ENCODE data around the gene AFF3. TPM values are rescaled to one million over a fixed set of nuclear protein-coding genes. Genes with fewer than 3 reads are reported as not detected.

Gene AFF3
- polyA plus RNA-seq, 1 donor (not counting 4 experiments of a cell fraction or from before 2014, with no cell fraction given): not detected

GRCh38 chr2:99711144-99711543 is 431.2 kb downstream of the AFF3 start:
- Histone ChIP-seq H3K9ac (ENCODE audit: control insufficient read depth, extremely low read depth, insufficient read depth, low read length) (no peak overlapping the region), H3K27ac (ENCODE audit: control insufficient read depth, insufficient read depth, low read length) (no peak overlapping the region), H4K20me1 (ENCODE audit: control insufficient read depth, extremely low read depth, insufficient read depth, low read length) (no peaks in the 10 kb centered on the region), H3K4me3 (ENCODE audit: control insufficient read depth in 2 of 3, extremely low read depth in 1 of 3, insufficient read depth in 2 of 3, low read depth in 1 of 3, low read length in 3 of 3) (no peak overlapping the region), H3K36me3 (ENCODE audit: control insufficient read depth in 2 of 2, extremely low read depth in 1 of 2, insufficient read depth in 2 of 2, low read length in 2 of 2) (no peaks in the 10 kb centered on the region), H3K9me1 (ENCODE audit: control insufficient read depth, extremely low read depth, insufficient read depth, low read length) (no peaks in the 10 kb centered on the region), H3K9me3 (ENCODE audit: control insufficient read depth, low read depth, low read length) (no peaks in the 10 kb centered on the region), H2AFZ (ENCODE audit: control insufficient read depth, low read length) (no peak overlapping the region), H3K4me1 (ENCODE audit: control insufficient read depth, extremely low read depth, insufficient read depth, low read length) (no peaks in the 10 kb centered on the region), H3K4me2 (ENCODE audit: control insufficient read depth, extremely low read depth, insufficient read depth, low read depth, low read length) (no peak overlapping the region), H3K27me3 (ENCODE audit: control insufficient read depth, extremely low read depth, insufficient read depth, low read length) (peaks cover 7% of the 10 kb centered on the region), H3K79me2 (ENCODE audit: control insufficient read depth, insufficient read depth, low read length) (no peaks in the 10 kb centered on the region)
- FAIRE-seq (no peak), DNase-seq (ENCODE audit: low read depth, low spot score) (no peak)
- dilution Hi-C loops (cut with MboI; ENCODE audit: extremely low pct_ligation_motif_present, low sequenced_read_pairs): no loop called here
- TF ChIP-seq EZH2 (IDR thresholded peaks at IDR 0.05; ENCODE audit: low read length): no peak
- TF ChIP-seq CTCF (optimal IDR thresholded peaks at IDR 0.05 in 1 of 3, IDR thresholded peaks at IDR 0.05 in 1 of 3, conservative IDR thresholded peaks at IDR 0.05 in 1 of 3; ENCODE audit: extremely low read depth in 1 of 3, insufficient read depth in 2 of 3, low read length in 3 of 3): no peak

GRCh38 chr2:99710721-99711120 is 431.7 kb downstream of the AFF3 start:
- DNase-seq (ENCODE audit: low read depth, low spot score) (no peak), FAIRE-seq (no peak)
- Histone ChIP-seq H3K9ac (ENCODE audit: control insufficient read depth, extremely low read depth, insufficient read depth, low read length) (no peak overlapping the region), H3K4me2 (ENCODE audit: control insufficient read depth, extremely low read depth, insufficient read depth, low read depth, low read length) (no peak overlapping the region), H4K20me1 (ENCODE audit: control insufficient read depth, extremely low read depth, insufficient read depth, low read length) (no peaks in the 10 kb centered on the region), H3K79me2 (ENCODE audit: control insufficient read depth, insufficient read depth, low read length) (no peaks in the 10 kb centered on the region), H3K27me3 (ENCODE audit: control insufficient read depth, extremely low read depth, insufficient read depth, low read length) (peaks cover 9% of the 10 kb centered on the region), H3K36me3 (ENCODE audit: control insufficient read depth in 2 of 2, extremely low read depth in 1 of 2, insufficient read depth in 2 of 2, low read length in 2 of 2) (no peaks in the 10 kb centered on the region), H3K4me1 (ENCODE audit: control insufficient read depth, extremely low read depth, insufficient read depth, low read length) (no peaks in the 10 kb centered on the region), H3K4me3 (ENCODE audit: control insufficient read depth in 2 of 3, extremely low read depth in 1 of 3, insufficient read depth in 2 of 3, low read depth in 1 of 3, low read length in 3 of 3) (no peak overlapping the region), H3K9me3 (ENCODE audit: control insufficient read depth, low read depth, low read length) (no peaks in the 10 kb centered on the region), H3K9me1 (ENCODE audit: control insufficient read depth, extremely low read depth, insufficient read depth, low read length) (no peaks in the 10 kb centered on the region), H3K27ac (ENCODE audit: control insufficient read depth, insufficient read depth, low read length) (no peak overlapping the region), H2AFZ (ENCODE audit: control insufficient read depth, low read length) (no peak overlapping the region)
- no peak for TF ChIP-seq CTCF (optimal IDR thresholded peaks at IDR 0.05 in 1 of 3, IDR thresholded peaks at IDR 0.05 in 1 of 3, conservative IDR thresholded peaks at IDR 0.05 in 1 of 3; ENCODE audit: extremely low read depth in 1 of 3, insufficient read depth in 2 of 3, low read length in 3 of 3)
- no peak for TF ChIP-seq EZH2 (IDR thresholded peaks at IDR 0.05; ENCODE audit: low read length)
- dilution Hi-C loops (cut with MboI; ENCODE audit: extremely low pct_ligation_motif_present, low sequenced_read_pairs): no loop called here

All from keratinocyte (primary cell).